Uterus (tissue), 4 donors: ENCODE data around the gene P4HTM. TPM values are rescaled to one million over a fixed set of nuclear protein-coding genes. Genes with fewer than 3 reads are reported as not detected.

ENCODE experiments used
- DNase-seq, 2 donors: peaks; one replicate each; pipeline ENCODE4 v3.0.0-alpha.2; 2019 to 2020
- H3K27ac ChIP-seq, 2 donors: fragments of 200-600 bp; sonication (generic); 1 replicate in 1 of 2; 2 replicates in 1 of 2; pipeline ENCODE4 v1.5.1; 2016 to 2018
- H3K27me3 ChIP-seq, 2 donors: fragments of 200-600 bp; sonication (generic); one replicate each; pipeline ENCODE4 v1.5.1; 2018 to 2019; ENCODE audit warnings: control low read depth in 1 of 2
- H3K36me3 ChIP-seq, 2 donors: fragments of 200-600 bp; sonication (generic); one replicate each; pipeline ENCODE4 v1.5.1; 2019; ENCODE audit warnings: control low read depth in 1 of 2
- H3K4me1 ChIP-seq, 2 donors: fragments of 200-600 bp; sonication (generic); one replicate each; pipeline ENCODE4 v1.5.1; 2018 to 2019; ENCODE audit warnings: control low read depth in 1 of 2
- H3K4me3 ChIP-seq, 2 donors: fragments of 200-600 bp; sonication (generic); 1 replicate in 1 of 2; 2 replicates in 1 of 2; pipeline ENCODE4 v1.5.1; 2018 to 2019; ENCODE audit warnings: mild to moderate bottlenecking in 1 of 2
- H3K9me3 ChIP-seq, 2 donors: fragments of 200-600 bp; sonication (generic); one replicate each; pipeline ENCODE4 v1.5.1; 2019; ENCODE audit warnings: control low read depth in 1 of 2
- POLR2A ChIP-seq, 2 donors: fragments of 450-650 bp; IDR thresholded peaks; one replicate each; pipeline ENCODE4 v1.6.1; 2016; ENCODE audit warnings: antibody characterized with exemption in 2 of 2, mild to moderate bottlenecking in 1 of 2, moderate library complexity in 1 of 2
- intact Hi-C: fragments of 100-400 bp; cut with DNase I; formaldehyde crosslinking; loops from one replicate; pipeline ENCODE4 v1.15.1; 2023; ENCODE audit warnings: low total_unique reads
- total RNA-seq, 4 donors: library from RNA; depleted of rRNA in 3 of 4; stranded (reverse); fragments of >200 nt in 3 of 4; gene quantifications; one replicate each; pipeline versions ENCODE4 v1.1.0 to v1.2.4, GENCODE V29; 2014 to 2023
- TF ChIP-seq, protein P1 (sequence below), 4 experiments: fragments of 200-600 bp in 2 of 4; fragments of 450-650 bp in 2 of 4; sonication (generic) in 2 of 4; IDR thresholded peaks; one replicate each; pipeline ENCODE4 v1.5.1; 2016 to 2019; ENCODE audit warnings: antibody characterized with exemption in 4 of 4, mild to moderate bottlenecking in 2 of 4, moderate library complexity in 1 of 4
- donor health status: DM: yes; HTN: yes; CAD: no.

P4HTM gene
- total RNA-seq, 4 donors from 2014 or later = 35.0 to 81.5 (median 51.1) TPM

DNA sequence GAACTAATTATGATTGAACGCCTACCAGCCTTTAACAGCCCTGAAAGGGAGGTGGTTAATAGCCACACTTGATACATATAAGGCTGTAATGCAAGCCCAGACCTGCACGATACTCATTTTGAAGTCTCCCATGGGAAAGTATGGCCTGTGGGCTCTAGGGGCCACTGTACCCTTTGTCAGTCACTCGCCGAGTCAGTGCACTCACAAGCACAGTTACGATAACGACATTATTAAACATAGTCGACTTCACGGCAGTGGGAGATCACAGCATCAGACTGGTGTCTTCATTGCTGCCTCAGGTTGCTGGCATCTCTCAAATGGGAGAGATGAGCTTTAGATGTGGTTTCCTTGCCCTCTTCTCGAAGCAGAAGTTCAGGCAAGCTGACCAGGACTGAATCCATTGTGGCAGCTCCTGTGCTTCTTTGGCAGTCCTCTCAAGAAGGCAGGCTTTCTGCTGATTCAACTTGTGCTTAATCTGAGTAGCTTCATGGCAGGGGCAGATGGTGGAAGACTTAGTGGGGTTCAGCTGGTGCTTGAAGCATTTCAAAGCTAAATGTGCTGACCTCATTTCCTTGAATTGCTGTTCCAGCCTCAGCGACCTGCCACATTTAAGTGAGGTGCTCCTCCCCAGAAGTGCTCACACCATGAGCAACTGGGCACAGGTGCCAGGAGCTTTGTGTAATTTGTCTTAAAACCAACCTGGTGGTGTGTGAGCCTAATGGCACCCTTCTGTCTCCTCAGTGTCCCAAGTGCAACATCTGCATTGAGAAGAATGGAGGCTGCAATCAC, 15.8 kb upstream of the P4HTM start:
- Histone ChIP-seq H3K9me3 (no peaks in the 10 kb centered on the region), H3K36me3 (no peaks in the 10 kb centered on the region), H3K27me3 (no peaks in the 10 kb centered on the region), H3K27ac (no peak overlapping the region), H3K4me1 (no peaks in the 10 kb centered on the region), H3K4me3 (no peak overlapping the region)
- intact Hi-C loops = no loop called here
- TF ChIP-seq, protein P1, sequence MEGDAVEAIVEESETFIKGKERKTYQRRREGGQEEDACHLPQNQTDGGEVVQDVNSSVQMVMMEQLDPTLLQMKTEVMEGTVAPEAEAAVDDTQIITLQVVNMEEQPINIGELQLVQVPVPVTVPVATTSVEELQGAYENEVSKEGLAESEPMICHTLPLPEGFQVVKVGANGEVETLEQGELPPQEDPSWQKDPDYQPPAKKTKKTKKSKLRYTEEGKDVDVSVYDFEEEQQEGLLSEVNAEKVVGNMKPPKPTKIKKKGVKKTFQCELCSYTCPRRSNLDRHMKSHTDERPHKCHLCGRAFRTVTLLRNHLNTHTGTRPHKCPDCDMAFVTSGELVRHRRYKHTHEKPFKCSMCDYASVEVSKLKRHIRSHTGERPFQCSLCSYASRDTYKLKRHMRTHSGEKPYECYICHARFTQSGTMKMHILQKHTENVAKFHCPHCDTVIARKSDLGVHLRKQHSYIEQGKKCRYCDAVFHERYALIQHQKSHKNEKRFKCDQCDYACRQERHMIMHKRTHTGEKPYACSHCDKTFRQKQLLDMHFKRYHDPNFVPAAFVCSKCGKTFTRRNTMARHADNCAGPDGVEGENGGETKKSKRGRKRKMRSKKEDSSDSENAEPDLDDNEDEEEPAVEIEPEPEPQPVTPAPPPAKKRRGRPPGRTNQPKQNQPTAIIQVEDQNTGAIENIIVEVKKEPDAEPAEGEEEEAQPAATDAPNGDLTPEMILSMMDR (IDR thresholded peaks at IDR 0.05) = no peak
- no peak for TF ChIP-seq POLR2A (IDR thresholded peaks at IDR 0.05)
- DNase-seq = no peak

DNA sequence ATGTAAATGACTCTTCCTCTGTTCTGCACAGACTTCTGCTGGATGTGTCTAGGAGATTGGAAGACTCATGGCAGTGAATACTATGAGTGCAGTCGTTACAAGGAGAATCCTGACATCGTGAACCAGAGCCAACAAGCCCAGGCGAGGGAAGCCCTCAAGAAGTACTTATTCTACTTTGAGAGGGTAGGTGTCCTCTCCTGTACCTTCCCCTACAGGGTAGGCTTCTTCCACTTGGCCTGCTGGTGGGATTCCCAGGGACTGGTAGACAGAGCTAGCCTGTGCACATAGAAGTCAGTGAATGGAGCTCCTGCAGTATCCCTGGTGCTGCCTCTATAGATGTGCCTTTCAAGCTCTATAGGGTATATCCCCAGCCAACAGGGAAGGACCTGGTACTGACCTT, 10.6 kb upstream of the P4HTM start:
- no peaks in the 10 kb centered on the region for H3K4me1 ChIP-seq
- no peak for DNase-seq
- no peaks in the 10 kb centered on the region for H3K27me3 ChIP-seq
- H3K36me3 ChIP-seq = no peaks in the 10 kb centered on the region
- no peak overlapping the region for H3K4me3 ChIP-seq
- TF ChIP-seq POLR2A (IDR thresholded peaks at IDR 0.05) = no peak
- TF ChIP-seq, protein P1 (IDR thresholded peaks at IDR 0.05) = no peak
- intact Hi-C loops = no loop called here
- no peak overlapping the region for H3K27ac ChIP-seq
- H3K9me3 ChIP-seq = no peaks in the 10 kb centered on the region

DNA sequence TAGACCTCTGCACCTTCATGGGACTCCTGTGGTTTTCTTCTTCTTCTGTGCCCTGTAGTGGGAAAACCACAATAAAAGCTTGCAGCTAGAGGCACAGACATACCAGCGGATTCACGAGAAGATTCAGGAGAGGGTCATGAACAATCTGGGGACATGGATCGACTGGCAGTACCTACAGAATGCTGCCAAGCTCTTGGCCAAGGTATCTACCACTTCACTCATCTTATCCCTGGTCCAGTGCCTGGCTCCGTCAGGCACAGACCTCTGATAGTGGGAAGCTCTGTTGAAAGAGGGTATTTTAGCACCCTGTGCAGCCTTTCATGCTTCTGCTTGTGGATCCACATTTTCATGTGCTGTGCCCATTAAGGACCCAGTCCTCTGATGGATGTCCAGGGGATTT, 9.7 kb upstream of the P4HTM start:
- H3K36me3 ChIP-seq = no peaks in the 10 kb centered on the region
- no peak overlapping the region for H3K27ac ChIP-seq
- H3K4me1 ChIP-seq = no peaks in the 10 kb centered on the region
- intact Hi-C loops = loop anchor here (10.0 kb wide), 1 partner anchor 465 kb away; no protein-coding TSS in a partner anchor
- no peak for DNase-seq
- H3K9me3 ChIP-seq = no peaks in the 10 kb centered on the region
- H3K4me3 ChIP-seq = no peak overlapping the region
- no peaks in the 10 kb centered on the region for H3K27me3 ChIP-seq
- TF ChIP-seq, protein P1 (IDR thresholded peaks at IDR 0.05) = no peak
- TF ChIP-seq POLR2A (IDR thresholded peaks at IDR 0.05) = no peak

DNA sequence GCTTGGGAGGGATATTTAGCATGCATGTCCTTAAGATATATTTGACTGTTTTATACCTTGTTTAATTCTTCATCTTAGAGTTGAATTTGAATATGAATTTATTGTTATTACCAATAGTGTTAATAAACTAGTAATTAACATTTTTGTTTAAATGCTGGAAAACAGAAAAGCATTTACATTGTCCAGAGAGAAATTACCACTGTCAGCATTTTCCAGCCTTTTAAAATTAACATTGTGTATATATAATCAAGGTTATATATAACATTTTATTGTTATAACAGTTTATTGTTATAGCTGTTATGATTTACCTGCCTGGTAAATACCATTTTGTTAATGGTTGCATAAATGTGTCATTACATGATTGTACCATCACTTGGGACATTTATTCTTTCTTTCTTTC, 8.0 kb upstream of the P4HTM start:
- DNase-seq = no peak
- no peaks in the 10 kb centered on the region for H3K4me1 ChIP-seq
- H3K9me3 ChIP-seq = no peaks in the 10 kb centered on the region
- intact Hi-C loops = loop anchor here (10.0 kb wide), 1 partner anchor 463 kb away; no protein-coding TSS in a partner anchor
- no peaks in the 10 kb centered on the region for H3K27me3 ChIP-seq
- TF ChIP-seq, protein P1 (IDR thresholded peaks at IDR 0.05) = no peak
- TF ChIP-seq POLR2A (IDR thresholded peaks at IDR 0.05) = no peak
- H3K27ac ChIP-seq = no peak overlapping the region
- H3K36me3 ChIP-seq = no peaks in the 10 kb centered on the region
- H3K4me3 ChIP-seq = no peak overlapping the region

- intact Hi-C loops = loop anchor here (10.0 kb wide), 1 partner anchor 462 kb away; no protein-coding TSS in a partner anchor
- Histone ChIP-seq H3K36me3 (no peaks in the 10 kb centered on the region), H3K9me3 (no peaks in the 10 kb centered on the region), H3K27ac (no peak overlapping the region), H3K27me3 (no peaks in the 10 kb centered on the region), H3K4me1 (no peaks in the 10 kb centered on the region), H3K4me3 (no peak overlapping the region)
- TF ChIP-seq, protein P1 (IDR thresholded peaks at IDR 0.05) = no peak
- TF ChIP-seq POLR2A (IDR thresholded peaks at IDR 0.05) = no peak
- DNase-seq = no peak
These were observed 7.4 kb upstream of the P4HTM start for GRCh38 chr3:48982686-48983085.
